ES-I3 (cell line): ENCODE measurements around the gene PARD3.
"Not testable (repeated sequence)": the region's sequence is repeated elsewhere in the genome, so short reads cannot be mapped to it uniquely, and the experiment has no call there.

Experiments used
- H3K36me3 ChIP-seq: 2 replicates; pipeline ENCODE4 v1.6.1; 2013; ENCODE audit warnings: mild to moderate bottlenecking, low read length, control low read depth, moderate library complexity; ENCODE audit not compliant: insufficient read depth
- H3K4me1 ChIP-seq: 2 replicates; pipeline ENCODE4 v1.6.1; 2013; ENCODE audit warnings: mild to moderate bottlenecking, control low read depth, low read length; ENCODE audit not compliant: insufficient read depth
- H3K9ac ChIP-seq: 2 replicates; pipeline ENCODE4 v1.6.1; 2013; ENCODE audit warnings: low read depth, mild to moderate bottlenecking, low read length, moderate library complexity
- H3K9me3 ChIP-seq: 2 replicates; pipeline ENCODE4 v1.6.1; 2013; ENCODE audit warnings: mild to moderate bottlenecking, low read length, moderate library complexity; ENCODE audit not compliant: control insufficient read depth, insufficient read depth

Gene PARD3

GRCh38 chr10:34743814-34744213 lies 71.3 kb downstream of the PARD3 start:
- no peaks in the 10 kb centered on the region for H3K36me3 ChIP-seq
- no peaks in the 10 kb centered on the region for H3K9me3 ChIP-seq
- peaks cover 14% of the 10 kb centered on the region; the same call in 1 of the 2 replicates for H3K4me1 ChIP-seq
- H3K9ac ChIP-seq: no peak overlapping the region

- Histone ChIP-seq H3K9ac (no peak overlapping the region), H3K4me1 (peaks cover 20% of the 10 kb centered on the region; the same call in 1 of the 2 replicates), H3K9me3 (no peaks in the 10 kb centered on the region), H3K36me3 (no peaks in the 10 kb centered on the region)
Observed at GRCh38 chr10:34742456-34742855, 72.6 kb downstream of the PARD3 start.

- peaks cover 25% of the 10 kb centered on the region; the same call in 1 of the 2 replicates for H3K4me1 ChIP-seq
- H3K36me3 ChIP-seq, H3K9me3 ChIP-seq, H3K9ac ChIP-seq: not testable (repeated sequence)
Observed at GRCh38 chr10:34741087-34741486, 74.0 kb downstream of the PARD3 start.

GRCh38 chr10:34740321-34740720 lies 74.8 kb downstream of the PARD3 start:
- Histone ChIP-seq H3K36me3 (no peaks in the 10 kb centered on the region), H3K4me1 (peaks cover 25% of the 10 kb centered on the region; the same call in 1 of the 2 replicates), H3K9ac (peak overlapping the region; percentile 8; the same call in 1 of the 2 replicates), H3K9me3 (no peaks in the 10 kb centered on the region)

GRCh38 chr10:34739915-34740314 lies 75.2 kb downstream of the PARD3 start:
- peaks cover 25% of the 10 kb centered on the region; the same call in 1 of the 2 replicates for H3K4me1 ChIP-seq
- H3K36me3 ChIP-seq: no peaks in the 10 kb centered on the region
- no peaks in the 10 kb centered on the region for H3K9me3 ChIP-seq
- H3K9ac ChIP-seq: peak overlapping the region; percentile 8; the same call in 1 of the 2 replicates

GRCh38 chr10:34737772-34738169 lies 77.3 kb downstream of the PARD3 start:
- Histone ChIP-seq H3K9ac (no peak overlapping the region), H3K9me3 (no peaks in the 10 kb centered on the region), H3K36me3 (no peaks in the 10 kb centered on the region), H3K4me1 (peaks cover 28% of the 10 kb centered on the region; the same call in 1 of the 2 replicates)

- Histone ChIP-seq H3K4me1 (peaks cover 28% of the 10 kb centered on the region; the same call in 1 of the 2 replicates), H3K36me3 (no peaks in the 10 kb centered on the region), H3K9me3 (no peaks in the 10 kb centered on the region), H3K9ac (no peak overlapping the region)
Observed at GRCh38 chr10:34736976-34737771, 77.9 kb downstream of the PARD3 start.

- Histone ChIP-seq H3K4me1 (peaks cover 20% of the 10 kb centered on the region; the same call in 1 of the 2 replicates), H3K9me3 (no peaks in the 10 kb centered on the region), H3K36me3 (no peaks in the 10 kb centered on the region), H3K9ac (no peak overlapping the region)
Observed at GRCh38 chr10:34734918-34735317, 80.2 kb downstream of the PARD3 start.

- H3K4me1 ChIP-seq: peaks cover 12% of the 10 kb centered on the region; the same call in 1 of the 2 replicates
- no peaks in the 10 kb centered on the region for H3K9me3 ChIP-seq
- no peak overlapping the region for H3K9ac ChIP-seq
- no peaks in the 10 kb centered on the region for H3K36me3 ChIP-seq
Observed at GRCh38 chr10:34732926-34733325, 82.2 kb downstream of the PARD3 start.

GRCh38 chr10:34731885-34732701 lies 83.0 kb downstream of the PARD3 start:
- no peak overlapping the region for H3K9ac ChIP-seq
- H3K4me1 ChIP-seq: peaks cover 7% of the 10 kb centered on the region; the same call in 1 of the 2 replicates
- H3K36me3 ChIP-seq: no peaks in the 10 kb centered on the region
- no peaks in the 10 kb centered on the region for H3K9me3 ChIP-seq

- H3K9me3 ChIP-seq: no peaks in the 10 kb centered on the region
- H3K9ac ChIP-seq: no peak overlapping the region
- 0 out of 2 replicates have a peak, but pooled peaks cover 7% of the 10 kb centered on the region for H3K4me1 ChIP-seq
- no peaks in the 10 kb centered on the region for H3K36me3 ChIP-seq
Observed at GRCh38 chr10:34731213-34731612, 83.9 kb downstream of the PARD3 start.

- 0 out of 2 replicates have a peak, but pooled peaks cover 7% of the 10 kb centered on the region for H3K4me1 ChIP-seq
- no peaks in the 10 kb centered on the region for H3K36me3 ChIP-seq
- H3K9me3 ChIP-seq: no peaks in the 10 kb centered on the region
Observed at GRCh38 chr10:34730726-34731125, 84.4 kb downstream of the PARD3 start.

GRCh38 chr10:34729619-34730018 lies 85.5 kb downstream of the PARD3 start:
- Histone ChIP-seq H3K9ac (no peak overlapping the region), H3K9me3 (no peaks in the 10 kb centered on the region), H3K36me3 (no peaks in the 10 kb centered on the region), H3K4me1 (peaks cover 10% of the 10 kb centered on the region; the same call in 1 of the 2 replicates)

More at GRCh38 chr10:34730726-34731125, 84.4 kb downstream of the PARD3 start:
- H3K9ac ChIP-seq: no peak overlapping the region

- Histone ChIP-seq H3K4me1 (peaks cover 10% of the 10 kb centered on the region; the same call in 1 of the 2 replicates), H3K36me3 (no peaks in the 10 kb centered on the region), H3K9ac (no peak overlapping the region), H3K9me3 (no peaks in the 10 kb centered on the region)
Observed at GRCh38 chr10:34728361-34728760, 86.7 kb downstream of the PARD3 start.
